HepG2 (cell line): ENCODE measurements around the gene TTC5. TPM values are rescaled to one million over a fixed set of nuclear protein-coding genes. Genes with fewer than 3 reads are reported as not detected.
"Not testable (repeated sequence)": the region's sequence is repeated elsewhere in the genome, so short reads cannot be mapped to it uniquely, and the experiment has no call there.

Source experiments
- ATAC-seq: fragments of 200-7000 bp; cut with Tn5 transposase; 3 replicates; pipeline ENCODE4 v1.9.1; 2020; ENCODE audit warnings: mild to moderate bottlenecking, moderate library complexity
- BruUV-seq: library from RNA; stranded (reverse); fragments of 400-500 nt; replicated peaks from 2 replicates; lab custom pipeline; 2021; lab: Mats Ljungman, UMichigan
- CTCF ChIA-PET: fragments of 300-600 bp; formaldehyde crosslinking; extraction: SDS; loops from one replicate; lab custom pipeline; 2021; ENCODE audit warnings: low total read pairs, inconsistent platforms, low intra/inter-chr PET ratio; lab: Yijun Ruan, JAX
- POLR2A ChIA-PET: fragments of 350-600 bp; sonication (Branson Sonifier 250); formaldehyde crosslinking; loops from one replicate; lab custom pipeline; 2020; ENCODE audit warnings: antibody characterized with exemption, inconsistent platforms; lab: Yijun Ruan, JAX
- DNase-seq: peaks from one replicate; pipeline ENCODE4 v3.0.0-alpha.2; 2015; ENCODE audit warnings: low spot score
- FAIRE-seq: peaks from 3 replicates; lab custom pipeline; 2011; peaks lifted over from hg19 to GRCh38; lab: Jason Lieb, UNC
- H2AFZ ChIP-seq: one replicate; pipeline ENCODE4 v1.6.1; 2011; ENCODE audit warnings: low read length, inconsistent platforms
- H3K27ac ChIP-seq: fragments of 300-600 bp; 3 replicates; pipeline ENCODE4 v1.8.0; 2011; ENCODE audit warnings: mixed run types, mild to moderate bottlenecking, mixed read lengths, low read length, inconsistent platforms; ENCODE audit not compliant: insufficient read depth; ENCODE audit errors: extremely low read length
- H3K27me3 ChIP-seq, 2 experiments: fragments of 200-600 bp in 1 of 2; 2 replicates in 1 of 2; 3 replicates in 1 of 2; pipeline versions ENCODE4 v1.6.0 to v1.8.0; 2011; ENCODE audit warnings: low read length in 2 of 2, mild to moderate bottlenecking in 2 of 2, moderate library complexity in 2 of 2, inconsistent platforms in 1 of 2; ENCODE audit not compliant: insufficient read depth in 2 of 2, control insufficient read depth in 1 of 2
- H3K36me3 ChIP-seq, 2 experiments: fragments of 200-600 bp in 1 of 2; replicated peaks in 1 of 2; 2 replicates in 1 of 2; 3 replicates in 1 of 2; pipeline versions ENCODE4 v1.5.1 to v1.8.0; 2011; ENCODE audit warnings: low read length in 2 of 2, inconsistent platforms in 1 of 2; ENCODE audit not compliant: insufficient read depth in 2 of 2, control insufficient read depth in 1 of 2
- H3K4me1 ChIP-seq: 2 replicates; pipeline ENCODE4 v1.5.1; 2012; ENCODE audit warnings: low read length, inconsistent platforms; ENCODE audit not compliant: insufficient read depth
- H3K4me2 ChIP-seq: 2 replicates; pipeline ENCODE4 v1.6.0; 2011; ENCODE audit warnings: low read depth, low read length, inconsistent platforms
- H3K4me3 ChIP-seq, 3 experiments: fragments of 200-600 bp in 1 of 3; sonication (generic), shearing (Covaris generic) in 1 of 3; replicated peaks in 1 of 3; 2 replicates each; pipeline ENCODE4 v1.5.1; 2011 to 2016; ENCODE audit warnings: low read length in 3 of 3, inconsistent platforms in 2 of 3, low read depth in 2 of 3, mild to moderate bottlenecking in 2 of 3, control low read depth in 1 of 3, mixed read lengths in 1 of 3; ENCODE audit not compliant: insufficient read depth in 1 of 3
- H3K79me2 ChIP-seq: one replicate; pipeline ENCODE4 v1.6.1; 2011; ENCODE audit warnings: low read length, inconsistent platforms; ENCODE audit not compliant: insufficient read depth
- H3K9ac ChIP-seq: 2 replicates; pipeline ENCODE4 v1.6.0; 2011; ENCODE audit warnings: mild to moderate bottlenecking, low read depth, low read length, inconsistent platforms; ENCODE audit not compliant: insufficient read depth
- H3K9me3 ChIP-seq: 2 replicates; pipeline ENCODE4 v1.5.1; 2012; ENCODE audit warnings: mild to moderate bottlenecking, low read length
- H4K20me1 ChIP-seq: 2 replicates; pipeline ENCODE4 v1.6.0; 2011; ENCODE audit warnings: inconsistent platforms, mild to moderate bottlenecking, low read length, moderate library complexity; ENCODE audit not compliant: insufficient read depth
- CCDC6 ChIP-seq: sonication (generic); formaldehyde crosslinking; IDR thresholded peaks from 2 replicates; pipeline ENCODE4 v1.8.1; 2022; ENCODE audit warnings: mild to moderate bottlenecking, missing genetic modification reagents, moderate library complexity
- CREB1 ChIP-seq, 2 experiments: fragments of 450-650 bp in 1 of 2; IDR thresholded peaks; 2 replicates each; pipeline ENCODE4 v1.6.1; 2016 to 2017; ENCODE audit warnings: control low read depth in 1 of 2, mild to moderate bottlenecking in 1 of 2, missing compliant biosample characterization in 1 of 2, missing genetic modification characterization in 1 of 2
- EP300 ChIP-seq, 3 experiments: sonication (generic) in 1 of 3; formaldehyde crosslinking in 1 of 3; IDR thresholded peaks; 2 replicates each; pipeline versions ENCODE4 v1.5.1 to v1.6.1; 2011 to 2020; ENCODE audit warnings: low read depth in 2 of 3, low read length in 2 of 3, borderline replicate concordance in 1 of 3, improper control_type of control experiment in 1 of 3, mild to moderate bottlenecking in 1 of 3, missing genetic modification reagents in 1 of 3, moderate library complexity in 1 of 3
- GPBP1L1 ChIP-seq: sonication (generic); formaldehyde crosslinking; IDR thresholded peaks from 2 replicates; pipeline ENCODE4 v1.5.0; 2020; ENCODE audit warnings: mild to moderate bottlenecking, missing genetic modification reagents
- HNF1A ChIP-seq, 2 experiments: sonication (generic) in 1 of 2; formaldehyde crosslinking in 1 of 2; IDR thresholded peaks; 2 replicates each; pipeline versions ENCODE4 v1.4.0 to v1.6.1; 2016 to 2020; ENCODE audit warnings: borderline replicate concordance in 1 of 2, low read depth in 1 of 2, mild to moderate bottlenecking in 1 of 2, missing genetic modification reagents in 1 of 2
- IRF2 ChIP-seq: IDR thresholded peaks from 2 replicates; pipeline ENCODE4 v1.6.1; 2018; ENCODE audit warnings: missing genetic modification reagents, missing compliant biosample characterization
- KDM2A ChIP-seq: sonication (generic); formaldehyde crosslinking; IDR thresholded peaks from 2 replicates; pipeline ENCODE4 v1.4.0; 2020; ENCODE audit warnings: low read depth, missing genetic modification reagents, borderline replicate concordance
- LBX2 ChIP-seq: sonication (generic); formaldehyde crosslinking; IDR thresholded peaks from 2 replicates; pipeline ENCODE4 v1.5.0; 2020; ENCODE audit warnings: missing genetic modification reagents, mild to moderate bottlenecking, borderline replicate concordance
- NR3C1 ChIP-seq: sonication (generic); formaldehyde crosslinking; IDR thresholded peaks from 2 replicates; pipeline ENCODE4 v1.4.0; 2020; ENCODE audit warnings: missing genetic modification reagents
- ZFP1 ChIP-seq: IDR thresholded peaks from 2 replicates; pipeline ENCODE4 v1.6.1; 2016
- ZIK1 ChIP-seq: sonication (generic); formaldehyde crosslinking; IDR thresholded peaks from 2 replicates; pipeline ENCODE4 v1.5.0; 2020; ENCODE audit warnings: mild to moderate bottlenecking, low read depth, missing genetic modification reagents, borderline replicate concordance
- ZNF225 ChIP-seq: sonication (generic); formaldehyde crosslinking; IDR thresholded peaks from 2 replicates; pipeline ENCODE4 v1.4.0; 2020; ENCODE audit warnings: mild to moderate bottlenecking, missing genetic modification reagents
- ZNF841 ChIP-seq: sonication (generic); formaldehyde crosslinking; IDR thresholded peaks from 2 replicates; pipeline ENCODE4 v1.8.1; 2023; ENCODE audit warnings: missing genetic modification reagents, borderline replicate concordance
- WGBS: methylation state at CpG from one replicate; pipeline ENCODE4 v1.1.6; 2017; ENCODE audit warnings: low lambda C conversion rate; 5-methylcytosine and 5-hydroxymethylcytosine counted together
- in situ Hi-C: cut with HindIII; loops from 2 replicates; pipeline ENCODE4 v1.10.0; 2017; ENCODE audit warnings: low pct_unique_long_range_greater_than_20kb; ENCODE audit not compliant: extremely low pct_ligation_motif_present
- intact Hi-C: fragments of 100-400 bp; cut with micrococcal nuclease; formaldehyde crosslinking; loops from one replicate; pipeline ENCODE4 v1.10.0; 2022; ENCODE audit not compliant: unreplicated experiment
- polyA plus RNA-seq, 8 experiments: library from polyadenylated mRNA; depleted of rRNA in 3 of 8; stranded (reverse) in 7 of 8; unstranded in 1 of 8; fragments of >200 nt; fragmentation: Illumina TruSeq in 4 of 8; extraction: Trizol in 4 of 8; gene quantifications; 2 replicates each; pipeline versions ENCODE4 v1.2.1 to v1.2.3, GENCODE V29; 2011 to 2016; ENCODE audit warnings: low read depth in 4 of 8, missing spikeins in 1 of 8, mixed read lengths in 1 of 8; ENCODE audit not compliant: insufficient read depth in 1 of 8
- total RNA-seq, 5 experiments: library from RNA; depleted of rRNA; stranded (reverse); fragments of >200 nt; fragmentation: Illumina TruSeq; extraction: Trizol; gene quantifications; 2 replicates each; pipeline ENCODE4 v1.2.3, GENCODE V29; 2016; ENCODE audit warnings: low read depth in 1 of 5

TTC5 gene
- total and polyA plus RNA-seq, 2 of the 13 experiments (the other 11 are each of a cell fraction or from before 2014, with no cell fraction given) = 8.7 to 28.5 TPM

GRCh38 chr14:20294636-20295035 lies 11.1 kb downstream of the TTC5 start:
- Histone ChIP-seq H3K9ac (no peak overlapping the region), H3K4me1 (no peaks in the 10 kb centered on the region), H4K20me1 (no peaks in the 10 kb centered on the region), H3K27me3 (no peaks in the 10 kb centered on the region), H2AFZ (no peak overlapping the region)
- BruUV-seq = no TSS peak
- intact Hi-C loops = no loop called here
- no peak for TF ChIP-seq ZNF225
- no peak for TF ChIP-seq GPBP1L1 (CRISPR knock-in tag)
- TF ChIP-seq ZIK1 = no peak
- no peak for TF ChIP-seq HNF1A (IDR thresholded peaks at IDR 0.05; ENCODE audit: low read depth)
- no peak for TF ChIP-seq HNF1A (CRISPR knock-in tag; IDR thresholded peaks at IDR 0.05; ENCODE audit: borderline replicate concordance)
- TF ChIP-seq CREB1 (IDR thresholded peaks at IDR 0.05) = no peak
- TF ChIP-seq CREB1 (CRISPR knock-in tag; IDR thresholded peaks at IDR 0.05) = no peak
- no peak for TF ChIP-seq IRF2 (CRISPR knock-in tag)
- TF ChIP-seq EP300 (IDR thresholded peaks at IDR 0.05; ENCODE audit: low read depth in 2 of 2, low read length in 2 of 2) = no peak
- TF ChIP-seq EP300 (CRISPR knock-in tag; IDR thresholded peaks at IDR 0.05; ENCODE audit: borderline replicate concordance) = no peak
- TF ChIP-seq ZFP1 (CRISPR knock-in tag) = no peak
- TF ChIP-seq CCDC6 (CRISPR knock-in tag) = no peak
- TF ChIP-seq ZNF841 = no peak
- no peak for TF ChIP-seq NR3C1 (CRISPR knock-in tag)
- no peak for TF ChIP-seq LBX2
- TF ChIP-seq KDM2A (CRISPR knock-in tag) = no peak
- TF ChIP-seq, all 625 proteins: peak for 0
- no peak for DNase-seq
- Histone ChIP-seq H3K79me2 (no peaks in the 10 kb centered on the region), H3K27ac (no peak overlapping the region), H3K4me3 (no peak overlapping the region), H3K9me3 (no peaks in the 10 kb centered on the region), H3K36me3 (peaks cover 15 to 64% of the 10 kb centered on the region in 2 experiments), H3K4me2 (no peak overlapping the region)
- POLR2A ChIA-PET = no interaction called here
- in situ Hi-C loops = no loop called here
- CTCF ChIA-PET = no interaction called here
- no peak for FAIRE-seq
- 95% methylated on average over 2 of the region's 2 CpGs for WGBS
- ATAC-seq = no peak

GRCh38 chr14:20281998-20282397 lies 23.8 kb downstream of the TTC5 start:
- H2AFZ ChIP-seq, FAIRE-seq, H3K9me3 ChIP-seq, H4K20me1 ChIP-seq, DNase-seq, intact Hi-C loops, CTCF ChIA-PET, H3K4me2 ChIP-seq, in situ Hi-C loops, H3K4me3 ChIP-seq, BruUV-seq, H3K27ac ChIP-seq, ATAC-seq, POLR2A ChIA-PET, H3K27me3 ChIP-seq, H3K79me2 ChIP-seq, H3K36me3 ChIP-seq, H3K9ac ChIP-seq: not testable (repeated sequence)
- peaks cover 12% of the 10 kb centered on the region for H3K4me1 ChIP-seq
- WGBS = 100% methylated on average over 1 of the region's 1 CpG
